Colonic mucosa (tissue), 4 donors: Measurements from ENCODE around the gene PTPRM. TPM values are rescaled to one million over a fixed set of nuclear protein-coding genes. Genes with fewer than 3 reads are reported as not detected.

Experiments
- DNase-seq: peaks from one replicate; pipeline ENCODE4 v3.0.0-alpha.2; 2020
- H3K27ac ChIP-seq: fragments of 200-600 bp; one replicate; pipeline ENCODE4 v1.8.0; 2021
- H3K27me3 ChIP-seq: fragments of 200-600 bp; one replicate; pipeline ENCODE4 v1.8.0; 2021
- H3K36me3 ChIP-seq: fragments of 200-600 bp; one replicate; pipeline ENCODE4 v1.8.0; 2021
- H3K4me1 ChIP-seq: fragments of 200-600 bp; one replicate; pipeline ENCODE4 v1.8.0; 2021; ENCODE audit warnings: mild to moderate bottlenecking
- H3K4me3 ChIP-seq: fragments of 200-600 bp; one replicate; pipeline ENCODE4 v1.8.0; 2021
- H3K9ac ChIP-seq, 2 donors: one replicate each; pipeline ENCODE4 v1.7.0; 2013; ENCODE audit warnings: control low read depth in 2 of 2, low read depth in 2 of 2, low read length in 2 of 2
- H3K9me3 ChIP-seq: fragments of 200-600 bp; one replicate; pipeline ENCODE4 v1.8.0; 2021
- intact Hi-C: fragments of 100-400 bp; cut with DNase I; formaldehyde crosslinking; loops from one replicate; pipeline ENCODE4 v1.14.1; 2022
- total RNA-seq, 2 donors: library from RNA; stranded (reverse); fragmentation: NEBNext Ultra II Directional in 1 of 2; extraction: Animal tissue kit (Norgen Biotek cat#: 25700) in 1 of 2; gene quantifications; one replicate each; pipeline ENCODE4 v1.2.1, GENCODE V29; 2021
- TF ChIP-seq, protein P1 (sequence below): fragments of 200-600 bp; IDR thresholded peaks from one replicate; pipeline ENCODE4 v1.8.0; 2022; ENCODE audit warnings: antibody characterized with exemption, mild to moderate bottlenecking
- donor health status: healthy.
- donor health status: DM: no; HTN: no; CAD: no.
- donor health status: DM: no; HTN: no; CAD: no.

Gene PTPRM
- total RNA-seq, 2 donors from 2014 or later, result 8.1 to 13.9 TPM

DNA sequence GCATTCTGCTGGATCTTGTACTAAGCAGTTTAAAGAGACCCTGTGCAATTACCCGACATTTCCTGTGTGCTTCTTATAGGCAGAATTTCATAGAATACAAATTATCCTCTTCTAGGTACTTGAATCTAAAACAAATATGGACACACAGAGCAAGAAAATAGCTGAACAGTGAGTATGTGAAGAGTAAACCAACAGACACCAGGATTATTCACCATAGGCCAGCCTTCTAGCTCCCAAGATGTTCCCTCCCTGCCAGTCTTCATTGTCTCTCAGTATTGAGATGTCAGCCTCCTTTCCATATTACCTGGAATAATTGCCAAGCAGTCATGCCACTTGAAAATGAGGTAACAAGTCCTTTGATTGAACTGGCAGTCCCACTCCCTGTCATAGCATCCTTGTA, 187.1 kb downstream of the PTPRM start:
- Histone ChIP-seq H3K9me3 (no peaks in the 10 kb centered on the region), H3K4me3 (no peak overlapping the region), H3K9ac (no peak overlapping the region), H3K4me1 (no peaks in the 10 kb centered on the region), H3K27ac (no peak overlapping the region), H3K27me3 (no peaks in the 10 kb centered on the region), H3K36me3 (no peaks in the 10 kb centered on the region)
- no peak for DNase-seq
- intact Hi-C loops, result no loop called here
- TF ChIP-seq, protein P1, sequence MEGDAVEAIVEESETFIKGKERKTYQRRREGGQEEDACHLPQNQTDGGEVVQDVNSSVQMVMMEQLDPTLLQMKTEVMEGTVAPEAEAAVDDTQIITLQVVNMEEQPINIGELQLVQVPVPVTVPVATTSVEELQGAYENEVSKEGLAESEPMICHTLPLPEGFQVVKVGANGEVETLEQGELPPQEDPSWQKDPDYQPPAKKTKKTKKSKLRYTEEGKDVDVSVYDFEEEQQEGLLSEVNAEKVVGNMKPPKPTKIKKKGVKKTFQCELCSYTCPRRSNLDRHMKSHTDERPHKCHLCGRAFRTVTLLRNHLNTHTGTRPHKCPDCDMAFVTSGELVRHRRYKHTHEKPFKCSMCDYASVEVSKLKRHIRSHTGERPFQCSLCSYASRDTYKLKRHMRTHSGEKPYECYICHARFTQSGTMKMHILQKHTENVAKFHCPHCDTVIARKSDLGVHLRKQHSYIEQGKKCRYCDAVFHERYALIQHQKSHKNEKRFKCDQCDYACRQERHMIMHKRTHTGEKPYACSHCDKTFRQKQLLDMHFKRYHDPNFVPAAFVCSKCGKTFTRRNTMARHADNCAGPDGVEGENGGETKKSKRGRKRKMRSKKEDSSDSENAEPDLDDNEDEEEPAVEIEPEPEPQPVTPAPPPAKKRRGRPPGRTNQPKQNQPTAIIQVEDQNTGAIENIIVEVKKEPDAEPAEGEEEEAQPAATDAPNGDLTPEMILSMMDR, result no peak

DNA sequence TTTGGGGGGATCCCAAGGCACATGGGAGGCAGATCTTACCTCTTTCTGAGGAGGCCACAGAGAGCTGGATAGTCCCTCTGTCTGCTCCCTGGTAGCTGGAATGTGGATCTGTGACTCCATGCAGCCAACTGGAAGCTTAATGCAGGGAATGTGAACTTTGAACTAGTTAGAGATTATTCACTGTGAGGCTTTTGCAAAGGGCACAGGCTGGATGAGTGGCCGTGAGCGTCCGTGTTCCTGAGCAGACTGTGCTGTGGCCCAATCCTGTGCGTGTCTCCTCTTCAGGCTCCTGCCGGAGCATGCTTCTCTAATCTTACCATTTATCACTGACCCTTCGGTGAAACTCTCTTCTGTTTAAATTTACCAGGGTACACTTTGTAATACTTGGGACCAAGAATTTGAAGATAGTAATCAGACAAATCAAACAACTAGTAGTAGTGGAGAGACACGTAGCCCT, 187.6 kb downstream of the PTPRM start:
- TF ChIP-seq, protein P1, result no peak
- intact Hi-C loops, result no loop called here
- H3K27ac ChIP-seq, result no peak overlapping the region

DNA sequence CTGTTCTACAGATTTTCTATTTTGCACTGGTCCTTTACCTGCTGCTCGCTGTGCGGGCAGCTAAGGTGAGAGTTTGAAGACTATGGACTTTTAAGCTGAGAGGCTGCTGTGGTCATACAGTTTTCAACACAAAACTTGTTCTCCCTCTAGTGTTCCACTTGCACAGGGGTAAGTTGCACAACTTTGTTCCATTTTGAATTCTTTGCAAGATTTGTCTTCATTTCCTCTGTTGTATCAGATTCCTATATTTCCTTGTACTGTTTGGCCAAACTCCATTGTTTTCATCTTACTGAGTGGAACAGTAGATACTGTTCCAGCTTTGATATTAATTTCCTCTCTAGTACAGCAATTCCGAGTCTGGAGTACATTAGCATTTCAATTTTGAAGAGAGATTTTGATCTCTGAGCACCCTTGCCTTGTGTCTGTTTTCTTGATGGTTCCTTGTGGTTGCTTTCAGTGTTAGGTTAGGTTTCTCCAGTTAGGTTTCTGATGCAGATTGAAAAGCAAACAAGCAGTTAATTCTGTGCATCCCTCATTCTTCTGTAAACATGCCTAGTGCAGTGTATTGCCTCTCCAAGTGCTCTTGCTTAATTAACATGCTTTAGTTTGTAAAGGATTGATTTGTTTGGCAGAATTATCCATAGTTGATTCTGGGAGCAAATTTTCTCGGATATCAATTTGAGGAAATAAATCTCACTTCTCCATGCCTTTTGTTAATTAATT, 188.8 kb downstream of the PTPRM start:
- TF ChIP-seq, protein P1, result no peak
- intact Hi-C loops, result no loop called here
- H3K4me1 ChIP-seq, result no peaks in the 10 kb centered on the region
- H3K27me3 ChIP-seq, result no peaks in the 10 kb centered on the region
- H3K9me3 ChIP-seq, result no peaks in the 10 kb centered on the region
- DNase-seq, result no peak
- H3K9ac ChIP-seq, result no peak overlapping the region
- no peaks in the 10 kb centered on the region for H3K36me3 ChIP-seq
- H3K4me3 ChIP-seq, result no peak overlapping the region
- H3K27ac ChIP-seq, result no peak overlapping the region

More for the DNA sequence above, 187.6 kb downstream of the PTPRM start:
- H3K9me3 ChIP-seq, result no peaks in the 10 kb centered on the region
- H3K9ac ChIP-seq, result no peak overlapping the region
- no peak for DNase-seq
- H3K36me3 ChIP-seq, result no peaks in the 10 kb centered on the region
- H3K4me1 ChIP-seq, result no peaks in the 10 kb centered on the region
- H3K27me3 ChIP-seq, result no peaks in the 10 kb centered on the region
- H3K4me3 ChIP-seq, result no peak overlapping the region

DNA sequence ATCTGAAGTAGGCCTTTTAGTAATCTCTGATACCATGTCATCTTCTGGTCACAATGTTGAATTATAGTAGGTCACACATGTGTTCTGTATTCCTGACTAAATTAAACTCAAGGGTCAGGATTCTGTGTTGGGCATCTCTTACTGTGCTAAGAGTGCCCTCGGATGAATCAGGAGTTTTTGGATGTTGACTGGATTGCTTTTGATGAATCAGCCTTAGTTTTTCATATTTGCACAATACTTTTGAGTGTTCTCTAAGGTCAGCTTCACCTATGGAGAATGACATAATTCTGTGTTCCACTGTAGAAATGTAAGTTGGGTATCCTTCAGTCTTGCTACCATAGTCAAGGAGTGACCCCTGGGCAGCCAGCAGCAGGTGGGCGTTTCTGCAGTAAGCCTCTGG, 190.1 kb downstream of the PTPRM start:
- intact Hi-C loops, result no loop called here
- no peak overlapping the region for H3K9ac ChIP-seq
- no peaks in the 10 kb centered on the region for H3K4me1 ChIP-seq
- no peak overlapping the region for H3K27ac ChIP-seq
- no peaks in the 10 kb centered on the region for H3K9me3 ChIP-seq
- H3K36me3 ChIP-seq, result no peaks in the 10 kb centered on the region
- H3K4me3 ChIP-seq, result no peak overlapping the region
- no peak for DNase-seq
- no peaks in the 10 kb centered on the region for H3K27me3 ChIP-seq
- TF ChIP-seq, protein P1, result no peak

DNA sequence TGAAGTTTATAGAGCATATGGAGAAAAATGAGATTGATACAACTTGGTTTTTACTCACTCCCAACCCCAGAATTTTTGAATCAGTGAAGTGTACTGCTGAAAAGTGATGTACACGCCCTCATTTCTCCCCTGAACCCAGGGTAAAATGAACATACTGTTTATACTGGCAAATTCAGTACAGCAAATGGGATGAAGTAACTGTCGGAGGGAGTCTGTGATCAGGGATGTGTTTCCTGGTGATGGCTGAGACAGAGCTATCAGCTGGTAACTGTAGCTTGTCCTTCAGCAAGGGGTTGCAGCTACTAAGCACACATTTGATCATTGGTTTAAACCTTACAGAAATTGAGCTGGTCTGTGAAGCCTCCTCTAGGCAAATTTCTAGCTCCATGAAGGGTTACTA, 191.6 kb downstream of the PTPRM start:
- no peak overlapping the region for H3K9ac ChIP-seq
- H3K4me3 ChIP-seq, result no peak overlapping the region
- DNase-seq, result no peak
- no peaks in the 10 kb centered on the region for H3K9me3 ChIP-seq
- no peaks in the 10 kb centered on the region for H3K4me1 ChIP-seq
- H3K36me3 ChIP-seq, result no peaks in the 10 kb centered on the region
- no peaks in the 10 kb centered on the region for H3K27me3 ChIP-seq
- no peak overlapping the region for H3K27ac ChIP-seq
- TF ChIP-seq, protein P1, result no peak
- intact Hi-C loops, result no loop called here
